HK-2 (cell line): ENCODE data around the gene PUM2.
A peak's percentile ranks its signal among the peaks of the same experiment; 100 is the strongest.
"Not testable (repeated sequence)": the region's sequence is repeated elsewhere in the genome, so short reads cannot be mapped to it uniquely, and the experiment has no call there.

Experiments used
- DNase-seq: peaks from one replicate; pipeline ENCODE4 v3.0.0-alpha.2; 2018; ENCODE audit not compliant: unreplicated experiment

Gene PUM2

DNA sequence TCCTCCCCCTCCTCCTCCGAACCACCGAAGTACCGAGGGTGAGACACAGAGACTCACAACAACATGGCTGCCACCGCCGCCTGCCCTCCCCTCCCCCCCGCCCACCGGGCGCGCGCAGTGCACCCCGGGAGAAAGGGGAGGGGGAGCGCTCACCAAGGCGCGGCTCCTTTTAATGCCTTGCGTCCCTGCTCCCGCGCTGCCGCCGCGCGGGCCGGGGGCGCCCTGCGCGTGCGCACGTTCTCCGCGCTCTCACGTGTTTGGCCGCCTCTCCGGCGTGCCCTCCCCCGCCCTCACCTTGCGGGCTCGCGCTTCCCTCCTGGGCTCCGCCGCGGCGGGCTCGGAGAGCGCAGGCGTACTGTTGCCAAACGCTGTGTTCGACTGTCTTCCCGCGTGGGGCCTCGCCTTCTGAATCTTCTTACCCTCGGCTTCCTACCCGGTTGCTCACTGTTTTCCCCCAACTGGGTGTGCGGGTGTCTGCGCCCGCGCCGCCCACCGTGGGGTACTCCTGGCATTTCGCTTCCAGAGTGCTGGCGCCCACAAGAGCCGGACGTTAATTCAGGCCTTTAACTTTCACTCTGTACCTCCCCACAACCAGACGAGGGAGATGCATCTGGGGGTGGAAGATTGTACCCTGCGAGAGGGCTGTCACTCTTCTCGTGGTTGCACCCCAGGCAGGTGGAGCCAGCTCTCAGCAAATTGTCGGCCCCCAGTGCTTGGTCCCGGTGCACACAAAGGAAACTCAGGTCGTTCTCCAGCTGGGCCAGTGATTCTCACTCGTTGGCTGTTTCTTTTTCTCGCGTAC, at the start of gene PUM2:
TSS of gene PUM2 (minus strand) at position 92 of the 802 bp plus-strand sequence. CDS start 23,484 bp downstream, outside the sequence.
- DNase-seq: peak; percentile 94

DNA sequence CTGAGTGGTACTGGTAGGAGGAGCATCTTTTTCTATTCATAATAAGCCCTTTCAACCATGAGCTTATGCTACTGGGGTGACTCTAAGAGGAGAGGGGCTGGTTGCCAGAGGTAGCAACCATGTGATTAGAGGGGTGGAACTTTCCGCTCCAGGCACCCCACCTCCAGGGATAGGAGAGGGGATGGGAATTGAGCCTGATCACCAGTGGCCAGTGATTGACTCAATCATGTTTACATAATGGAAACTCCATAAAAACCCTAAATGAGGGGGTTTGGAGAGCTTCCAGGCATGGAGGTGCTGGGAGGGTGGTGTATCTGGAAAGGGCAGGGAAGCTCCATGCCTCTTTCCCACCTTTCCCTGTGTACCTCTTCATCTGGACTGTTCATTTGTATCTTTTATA, 49.7 kb upstream of the PUM2 start:
- DNase-seq: no peak

DNA sequence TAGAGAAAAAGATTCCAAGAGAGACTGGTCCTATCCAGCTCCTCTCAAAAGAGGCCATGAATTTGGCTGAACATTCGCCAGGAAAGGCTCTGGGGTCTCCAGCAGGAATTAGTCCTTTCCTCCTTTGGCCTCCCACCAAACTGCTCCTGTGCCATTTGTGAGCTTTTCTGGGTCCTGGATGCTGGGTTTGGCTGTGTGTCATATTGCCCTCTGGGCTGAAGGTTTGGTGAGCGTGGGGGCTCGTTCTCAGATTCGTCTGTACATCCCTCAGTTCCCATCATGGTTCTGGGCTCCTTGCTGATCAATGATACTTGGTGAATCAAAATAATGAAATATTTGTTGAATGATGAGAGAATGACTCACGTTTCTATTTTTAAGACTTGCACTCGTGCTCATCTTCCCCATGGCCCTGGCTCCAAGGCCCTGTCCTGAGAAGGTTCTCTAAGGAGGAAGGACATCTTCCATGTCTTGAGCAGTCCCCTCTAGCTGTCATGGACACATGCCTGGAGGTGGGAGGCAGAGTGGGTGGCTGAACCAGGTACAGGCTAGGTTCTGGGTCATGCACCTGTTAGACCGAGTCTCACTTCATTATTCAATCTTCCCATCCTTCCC, 48.4 kb upstream of the PUM2 start:
- DNase-seq: no peak

DNA sequence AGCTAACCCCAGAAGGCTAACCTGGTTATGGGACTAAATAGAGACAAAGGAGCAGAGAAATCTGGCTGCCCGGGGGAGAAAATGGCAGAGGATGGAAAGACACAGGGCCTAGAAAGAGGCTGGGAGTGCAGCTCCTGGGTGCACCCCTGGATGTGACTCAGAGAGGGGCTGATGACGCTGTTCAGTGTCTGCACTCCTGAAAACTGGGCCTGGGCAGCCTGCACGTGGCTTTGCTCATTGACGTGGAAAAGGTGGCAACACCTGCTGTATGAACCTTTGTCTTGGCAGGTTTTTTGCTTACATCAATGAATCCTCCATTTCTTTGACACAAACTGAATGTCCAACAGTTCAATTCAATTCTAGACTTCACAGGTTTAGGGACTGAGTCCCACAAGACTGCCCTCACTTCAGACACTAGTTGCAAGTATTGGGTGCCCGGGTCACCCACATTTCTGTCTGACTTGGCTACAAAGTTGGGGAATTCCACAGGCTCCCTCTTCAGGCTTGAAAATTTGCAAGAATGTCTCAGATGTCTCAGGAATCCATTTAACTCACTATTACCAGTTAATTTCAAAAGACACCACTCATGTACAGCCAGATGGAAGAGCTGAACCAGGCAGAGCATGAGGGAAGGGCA, 47.3 kb upstream of the PUM2 start:
- DNase-seq: no peak

DNA sequence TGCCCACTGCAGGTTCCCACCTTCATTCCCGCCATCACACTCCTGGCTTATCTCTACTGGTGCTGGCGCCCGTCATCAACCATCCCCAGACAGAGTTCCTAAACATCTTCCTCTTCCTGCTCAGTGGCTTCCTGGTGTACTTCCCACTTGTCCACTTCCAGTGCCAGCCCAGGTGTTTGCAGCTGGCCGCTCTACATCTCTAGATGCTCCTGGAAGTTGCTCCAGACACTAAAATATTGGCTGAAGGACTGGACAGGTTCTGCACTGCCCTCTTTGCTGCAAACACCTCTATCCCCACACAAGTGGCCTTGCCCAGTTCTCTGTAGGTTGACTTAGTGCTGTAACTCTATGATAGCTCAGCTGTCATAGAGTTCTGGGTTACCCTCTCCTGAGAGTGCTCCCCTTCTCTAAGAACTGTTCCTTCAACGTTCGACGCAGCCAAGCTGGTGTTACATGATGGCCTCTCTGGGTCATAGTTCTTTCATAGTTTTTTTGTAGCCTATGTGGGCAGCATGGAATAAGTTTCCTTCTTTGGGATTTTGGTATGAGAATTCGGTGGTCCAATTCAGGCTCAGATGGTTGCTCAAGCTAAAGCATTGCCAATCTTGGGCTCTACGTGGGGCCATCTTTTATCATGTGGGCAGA, 45.8 kb upstream of the PUM2 start:
- DNase-seq: no peak

DNA sequence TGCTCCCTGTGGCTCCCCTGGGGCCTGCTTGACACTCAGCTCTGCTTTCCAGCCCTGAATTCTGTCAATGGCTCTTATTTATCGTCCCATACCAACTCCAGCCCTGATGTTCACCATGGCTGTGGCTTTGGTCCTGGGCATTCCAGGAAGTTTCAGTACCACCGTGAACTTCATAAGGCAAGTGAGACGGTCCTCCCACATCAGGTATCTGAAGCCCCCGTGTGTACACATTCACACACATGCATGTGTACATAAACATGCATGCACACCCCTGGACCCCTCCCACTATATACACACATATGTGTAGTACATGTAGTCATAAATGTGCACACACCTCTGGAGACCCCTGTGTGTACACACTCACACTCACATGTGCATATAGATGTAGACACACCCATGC, 43.3 kb upstream of the PUM2 start:
- no peak for DNase-seq

GRCh38 chr2:20391951-20392699, 41.5 kb upstream of the PUM2 start:
- peak; percentile 52 for DNase-seq

DNA sequence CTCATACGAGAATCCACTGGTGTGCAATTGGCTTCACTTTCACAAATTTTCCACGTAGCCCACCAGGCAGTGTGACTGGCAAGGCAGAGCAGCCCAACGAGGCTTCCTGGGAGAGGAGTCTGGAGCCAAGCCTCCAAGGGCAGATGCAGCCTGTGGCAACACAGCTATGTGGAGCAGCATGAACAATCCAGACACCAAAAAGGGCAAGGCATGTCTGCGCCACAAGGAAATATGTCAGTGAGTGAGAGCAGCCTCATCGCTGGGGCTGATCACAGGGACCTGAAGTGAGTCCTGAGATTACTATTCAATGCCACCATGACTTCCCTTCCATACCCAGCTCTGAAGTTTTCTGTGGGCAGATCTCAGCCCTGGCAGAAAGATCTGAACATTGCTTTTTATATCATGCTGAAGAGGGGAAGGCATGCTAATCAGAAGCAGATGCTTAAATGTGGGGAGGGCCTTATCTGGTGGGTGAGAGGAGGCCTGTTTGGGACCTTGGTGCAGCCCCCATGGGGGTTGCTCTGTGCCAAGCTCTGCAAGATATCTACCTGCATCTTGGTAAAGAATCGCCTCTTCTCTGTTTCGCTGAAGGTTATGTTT, 40.0 kb upstream of the PUM2 start:
- DNase-seq: no peak

GRCh38 chr2:20384953-20385352, 34.3 kb upstream of the PUM2 start:
- no peak for DNase-seq

- no peak for DNase-seq
Measured at GRCh38 chr2:20382965-20383810, 32.5 kb upstream of the PUM2 start.

DNA sequence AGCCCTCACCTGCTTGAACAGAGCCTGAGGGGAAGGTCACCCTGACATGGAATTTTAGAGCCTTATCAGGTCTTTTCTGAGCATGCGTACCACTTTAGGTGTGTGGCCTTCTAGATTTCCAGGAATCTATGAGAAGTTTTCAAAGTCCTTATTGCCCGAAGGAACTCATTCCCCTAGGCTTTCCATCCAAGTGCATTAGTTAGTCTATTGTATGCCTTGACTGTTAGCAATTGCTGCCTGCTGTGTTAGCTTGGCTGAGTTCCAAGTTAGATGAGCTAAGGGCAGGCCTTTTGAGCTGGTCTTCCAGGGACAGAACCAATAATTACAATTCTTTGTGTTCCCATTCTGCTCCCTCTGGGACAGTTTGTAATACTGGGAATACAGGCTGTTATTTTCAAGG, 30.8 kb upstream of the PUM2 start:
- no peak for DNase-seq

DNA sequence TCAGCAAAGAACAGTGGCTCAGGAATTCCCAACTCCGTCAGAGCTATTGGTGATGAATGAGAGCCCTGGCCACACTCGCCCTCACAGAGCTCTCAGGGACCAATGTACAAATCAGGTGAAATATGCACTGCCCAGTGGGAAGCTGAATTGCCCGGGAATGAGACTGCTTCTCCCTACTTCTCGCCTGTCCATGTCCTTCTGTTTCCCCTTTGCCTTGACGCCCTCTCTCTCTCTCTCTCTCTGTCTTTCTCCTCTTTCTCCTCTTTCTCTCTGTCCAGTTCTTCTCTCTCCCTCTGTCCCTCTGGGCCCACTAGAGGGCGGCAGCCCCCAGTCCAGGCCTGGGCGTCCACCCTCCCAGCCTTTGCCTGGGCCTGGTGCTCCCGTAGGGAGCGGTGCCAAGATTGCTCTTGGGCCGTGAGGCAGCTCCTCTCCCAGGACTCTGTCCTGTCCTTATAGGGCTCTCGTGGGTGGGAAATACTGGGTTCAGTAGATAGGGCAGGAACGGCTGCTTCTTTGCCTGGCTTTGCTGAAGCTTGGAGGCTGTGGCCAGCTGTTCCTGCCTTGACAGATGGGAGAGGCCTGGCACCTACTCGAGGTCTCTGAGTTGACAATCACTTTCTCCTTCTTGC, 28.4 kb upstream of the PUM2 start:
- DNase-seq: peak; percentile 72

- DNase-seq: no peak
Measured at GRCh38 chr2:20378341-20378740, 27.7 kb upstream of the PUM2 start.

- DNase-seq: no peak
Measured at GRCh38 chr2:20377741-20378140, 27.1 kb upstream of the PUM2 start.

GRCh38 chr2:20374982-20375381, 24.3 kb upstream of the PUM2 start:
- DNase-seq: not testable (repeated sequence)

DNA sequence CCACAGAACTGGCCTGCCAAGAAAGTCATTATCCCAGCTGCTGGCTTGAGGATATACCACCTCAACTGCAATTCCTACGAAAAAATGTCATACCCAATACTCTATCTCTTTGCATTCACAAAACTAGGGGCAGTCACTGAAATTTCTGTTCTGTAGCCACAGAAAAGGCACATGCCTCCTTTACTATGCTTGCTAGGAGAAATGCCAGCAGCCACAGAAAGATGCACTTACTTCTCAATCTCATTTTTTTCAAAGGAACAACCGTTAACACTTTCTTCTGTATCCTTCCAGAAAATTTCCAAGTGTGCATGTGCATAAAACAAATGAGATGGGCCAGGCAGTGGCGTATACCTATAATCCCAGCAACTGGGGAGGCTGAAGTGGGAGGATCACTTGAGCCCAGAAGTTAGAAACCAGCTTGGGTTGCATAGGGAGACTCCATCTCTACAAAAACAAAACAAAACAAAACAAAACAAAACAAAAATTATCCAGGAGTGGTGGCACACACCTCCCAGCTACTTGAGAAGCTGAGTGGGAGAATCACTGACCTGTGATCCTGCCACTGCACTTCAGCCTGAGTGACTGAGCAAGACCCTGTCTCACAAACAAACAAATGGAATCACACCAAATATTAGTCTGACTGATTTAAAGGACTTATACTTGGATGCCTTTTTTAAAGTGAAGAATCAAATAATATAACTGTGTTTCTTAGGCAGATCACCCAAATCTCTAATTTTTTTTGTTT, 22.4 kb upstream of the PUM2 start:
- no peak for DNase-seq

GRCh38 chr2:20371323-20372025, 20.8 kb upstream of the PUM2 start:
- DNase-seq: no peak

- DNase-seq: no peak
Measured at GRCh38 chr2:20370191-20370590, 19.5 kb upstream of the PUM2 start.

DNA sequence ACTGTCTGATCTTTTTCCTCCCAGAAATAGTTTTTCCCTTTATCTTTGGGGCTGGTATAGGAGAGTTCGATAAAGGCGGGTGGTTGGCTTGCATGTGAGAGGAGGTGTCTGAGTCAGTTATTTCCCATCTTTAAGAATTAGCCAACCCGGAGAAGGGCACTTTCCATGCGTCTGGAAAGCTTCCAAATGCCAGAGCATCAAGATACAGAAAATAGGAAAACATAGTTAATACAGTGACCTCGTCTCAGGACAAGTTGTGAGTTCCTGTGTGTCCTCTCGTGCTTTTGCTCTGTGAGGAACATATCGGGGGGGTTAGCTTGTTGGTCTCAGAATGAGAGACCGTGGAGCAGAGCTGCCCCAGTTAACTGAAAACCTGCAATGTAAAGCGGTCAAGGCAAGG, 18.7 kb upstream of the PUM2 start:
- no peak for DNase-seq
